GM19468 (cell line): ENCODE results near the gene TBC1D17.
A peak's percentile ranks its signal among the peaks of the same experiment; 100 is the strongest.

Source experiments
- ATAC-seq: cut with Tn5 transposase; IDR thresholded peaks from one replicate; pipeline ENCODE4 v1.9.1; 2021; ENCODE audit warnings: mild to moderate bottlenecking, moderate library complexity, moderate number of reproducible peaks; ENCODE audit not compliant: unreplicated experiment; ENCODE audit errors: extremely low read depth

TBC1D17 gene

GRCh38 chr19:49859682-49860335 lies 17.7 kb upstream of the TBC1D17 start:
- no peak for ATAC-seq

- no peak for ATAC-seq
These were observed 17.0 kb upstream of the TBC1D17 start for GRCh38 chr19:49860336-49861102.

- ATAC-seq, result no peak
These were observed 16.4 kb upstream of the TBC1D17 start for GRCh38 chr19:49861107-49861506.

GRCh38 chr19:49861541-49862378 lies 15.7 kb upstream of the TBC1D17 start:
- ATAC-seq, result no peak

- no peak for ATAC-seq
These were observed 14.9 kb upstream of the TBC1D17 start for GRCh38 chr19:49862391-49863253.

- no peak for ATAC-seq
These were observed 14.1 kb upstream of the TBC1D17 start for GRCh38 chr19:49863254-49863934.

GRCh38 chr19:49863935-49864320 lies 13.6 kb upstream of the TBC1D17 start:
- no peak for ATAC-seq

GRCh38 chr19:49864890-49865289 lies 12.6 kb upstream of the TBC1D17 start:
- no peak for ATAC-seq

GRCh38 chr19:49866933-49867782 lies 10.3 kb upstream of the TBC1D17 start, which contains the start of gene PNKP:
PNKP (minus strand) TSS chr19:49867576; CDS start chr19:49867204, 372 bp downstream.
- peak; percentile 10 for ATAC-seq

- ATAC-seq, result no peak
These were observed 8.5 kb upstream of the TBC1D17 start for GRCh38 chr19:49869009-49869483.

GRCh38 chr19:49869484-49870308 lies 7.8 kb upstream of the TBC1D17 start:
- peak; percentile 60 for ATAC-seq

- ATAC-seq, result no peak
These were observed 7.1 kb upstream of the TBC1D17 start for GRCh38 chr19:49870309-49870901.

- ATAC-seq, result no peak
These were observed 6.0 kb upstream of the TBC1D17 start for GRCh38 chr19:49871349-49871985.

GRCh38 chr19:49872245-49873128 lies 5.0 kb upstream of the TBC1D17 start:
- ATAC-seq, result no peak

- no peak for ATAC-seq
These were observed 4.4 kb upstream of the TBC1D17 start for GRCh38 chr19:49873129-49873521.

- ATAC-seq, result no peak
These were observed 3.7 kb upstream of the TBC1D17 start for GRCh38 chr19:49873834-49874233.
